ENCODE measurements around the gene FOXC1. TPM values are rescaled to one million over a fixed set of nuclear protein-coding genes. Genes with fewer than 3 reads are reported as not detected.
A peak's percentile ranks its signal among the peaks of the same experiment; 100 is the strongest.

Gene FOXC1
- total RNA-seq, 2 experiments from 2014 or later = not detected

GRCh38 chr6:1603708-1604107 lies 6.0 kb upstream of the FOXC1 start:
- Mint-ChIP-seq H3K27ac (no peak overlapping the region), H3K4me1 (ENCODE audit: low read depth) (peaks cover 35% of the 10 kb centered on the region), H3K27me3 (ENCODE audit: low read depth) (peaks cover 76% of the 10 kb centered on the region), H3K4me3 (no peak overlapping the region), H3K9me3 (no peaks in the 10 kb centered on the region), H3K36me3 (ENCODE audit: low read depth) (no peaks in the 10 kb centered on the region)
- intact Hi-C loops (cut with micrococcal nuclease) = loop anchor here (1.0 to 2.0 kb wide), 5 partner anchors 433 to 845 kb away; no protein-coding TSS in a partner anchor
- CTCF ChIA-PET = no interaction called here
- DNase-seq = no peak

- no peaks in the 10 kb centered on the region for H3K36me3 Mint-ChIP-seq (ENCODE audit: low read depth)
- H3K27me3 Mint-ChIP-seq (ENCODE audit: low read depth) = peaks cover 77% of the 10 kb centered on the region
- no peak overlapping the region for H3K27ac Mint-ChIP-seq
- H3K4me3 Mint-ChIP-seq = no peak overlapping the region
- peaks cover 36% of the 10 kb centered on the region for H3K4me1 Mint-ChIP-seq (ENCODE audit: low read depth)
- intact Hi-C loops (cut with micrococcal nuclease) = loop anchor here (1.0 to 2.0 kb wide), 5 partner anchors 432 to 844 kb away; no protein-coding TSS in a partner anchor
- CTCF ChIA-PET = interaction anchor here (0.6 to 0.9 kb wide), 3 partner anchors 362 to 747 kb away, joined by 3 to 5 read pairs (median 4); no protein-coding TSS in a partner anchor
- no peaks in the 10 kb centered on the region for H3K9me3 Mint-ChIP-seq
- peak; percentile 60 for DNase-seq
These were observed 5.3 kb upstream of the FOXC1 start for GRCh38 chr6:1604158-1605003.

DNA sequence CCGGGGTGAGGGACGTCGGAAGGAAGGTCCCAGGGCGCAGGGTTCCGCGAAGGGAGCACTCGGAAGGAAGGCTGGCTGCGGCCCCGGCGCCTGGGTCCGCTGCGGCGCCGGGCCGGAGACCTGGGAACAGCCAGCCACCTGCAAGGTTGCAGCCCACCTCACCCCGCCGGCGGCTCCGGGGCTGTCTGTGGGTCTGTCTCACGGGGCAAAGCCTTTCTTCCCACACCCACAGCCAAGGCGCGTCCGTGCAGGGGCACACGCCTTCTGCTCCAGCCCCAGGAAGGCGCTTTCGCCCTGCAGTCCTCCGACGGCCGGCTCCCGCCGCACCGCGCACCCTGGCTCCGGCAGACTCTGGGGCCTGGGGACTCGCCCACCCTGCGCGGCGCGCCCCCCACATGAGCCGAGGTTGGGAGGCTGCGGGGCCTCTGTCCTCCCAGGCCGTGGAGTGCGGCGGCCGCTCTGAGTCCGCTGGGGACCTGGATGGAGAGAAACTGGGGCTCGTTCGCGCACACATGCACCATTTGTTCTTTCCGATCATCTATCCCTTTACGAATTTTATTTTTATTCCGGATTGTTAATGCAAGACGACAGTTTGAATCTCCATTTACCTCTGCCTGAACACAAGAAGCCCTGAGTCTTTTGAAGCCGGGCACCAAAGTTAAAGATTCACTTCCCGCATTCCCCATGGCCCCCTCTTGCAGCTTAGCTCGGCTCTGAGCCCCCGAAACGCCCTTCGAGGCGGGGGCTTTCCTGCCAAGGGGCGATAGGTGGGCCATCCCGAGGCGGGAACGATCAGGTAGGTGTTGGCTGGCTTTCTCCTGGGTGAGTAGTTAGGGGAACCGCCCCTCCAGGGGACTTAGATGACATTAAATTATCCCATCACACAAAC lies 4.5 kb upstream of the FOXC1 start:
- DNase-seq = no peak

GRCh38 chr6:1605893-1606779 lies 3.6 kb upstream of the FOXC1 start:
- no peak for DNase-seq
- Mint-ChIP-seq H3K27me3 (ENCODE audit: low read depth) (peaks cover 66% of the 10 kb centered on the region), H3K4me1 (ENCODE audit: low read depth) (peaks cover 38% of the 10 kb centered on the region), H3K9me3 (no peaks in the 10 kb centered on the region), H3K4me3 (no peak overlapping the region), H3K27ac (no peak overlapping the region), H3K36me3 (ENCODE audit: low read depth) (no peaks in the 10 kb centered on the region)
- CTCF ChIA-PET = interaction anchor here (0.7 to 2.8 kb wide), 10 partner anchors 8 to 1127 kb away, joined by 3 to 11 read pairs (median 4); no protein-coding TSS in a partner anchor
- intact Hi-C loops (cut with micrococcal nuclease) = loop anchor here (2.0 kb wide), 3 partner anchors 21 to 843 kb away; no protein-coding TSS in a partner anchor

More for the DNA sequence above, 4.5 kb upstream of the FOXC1 start:
- Mint-ChIP-seq H3K27ac (no peak overlapping the region), H3K27me3 (ENCODE audit: low read depth) (peaks cover 70% of the 10 kb centered on the region), H3K9me3 (no peaks in the 10 kb centered on the region), H3K4me1 (ENCODE audit: low read depth) (peaks cover 36% of the 10 kb centered on the region), H3K4me3 (peak overlapping the region; percentile 1), H3K36me3 (ENCODE audit: low read depth) (no peaks in the 10 kb centered on the region)
- intact Hi-C loops (cut with micrococcal nuclease) = loop anchor here (2.0 kb wide), 2 partner anchors 432 to 844 kb away; no protein-coding TSS in a partner anchor
- CTCF ChIA-PET = interaction anchor here (0.6 to 2.8 kb wide), 5 partner anchors 14 to 749 kb away, joined by 3 to 11 read pairs (median 4); no protein-coding TSS in a partner anchor

- no peaks in the 10 kb centered on the region for H3K36me3 Mint-ChIP-seq (ENCODE audit: low read depth)
- CTCF ChIA-PET = interaction anchor here (0.7 to 2.8 kb wide), 11 partner anchors 9 to 1127 kb away, joined by 3 to 11 read pairs (median 4); no protein-coding TSS in a partner anchor
- DNase-seq = no peak
- peaks cover 38% of the 10 kb centered on the region for H3K4me1 Mint-ChIP-seq (ENCODE audit: low read depth)
- no peaks in the 10 kb centered on the region for H3K9me3 Mint-ChIP-seq
- intact Hi-C loops (cut with micrococcal nuclease) = loop anchor here (2.0 kb wide), 1 partner anchor 20 kb away; no protein-coding TSS in a partner anchor
- H3K4me3 Mint-ChIP-seq = peak overlapping the region; percentile 8
- peaks cover 64% of the 10 kb centered on the region for H3K27me3 Mint-ChIP-seq (ENCODE audit: low read depth)
- H3K27ac Mint-ChIP-seq = no peak overlapping the region
These were observed 2.8 kb upstream of the FOXC1 start for GRCh38 chr6:1606780-1607515.

DNA sequence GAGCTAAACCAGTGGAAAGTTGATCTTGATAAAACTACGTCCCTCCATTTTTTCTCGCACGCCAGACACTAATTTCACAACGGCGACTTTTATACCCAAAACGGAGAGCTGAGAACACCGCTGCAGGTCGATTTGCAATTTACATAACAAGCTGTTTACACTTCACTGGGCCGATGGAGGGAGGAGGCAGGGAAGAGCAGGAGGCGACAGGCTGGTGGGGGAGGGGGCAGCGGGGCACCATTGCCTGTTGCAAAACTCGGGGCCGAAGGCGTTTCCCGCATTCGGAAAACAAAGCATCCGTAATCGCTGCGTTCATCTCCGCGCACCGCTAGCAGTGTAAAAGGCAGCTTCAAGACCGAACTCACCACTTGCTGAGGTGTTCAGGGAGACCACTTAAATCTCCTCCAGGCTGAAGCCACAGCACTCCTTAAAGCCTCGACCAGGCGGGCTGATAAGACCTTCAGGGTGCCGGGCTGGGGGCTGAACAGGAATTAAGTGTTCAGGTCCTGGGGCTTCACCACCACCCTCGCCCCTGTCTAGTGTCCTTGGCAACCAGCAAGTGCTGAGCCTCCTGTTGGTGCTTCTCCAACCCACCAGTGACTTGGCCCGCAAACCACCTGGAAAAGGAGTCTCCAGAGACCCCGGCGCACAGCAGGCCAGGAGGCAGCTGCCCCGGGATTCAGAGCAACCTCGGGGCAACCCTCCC lies 2.0 kb upstream of the FOXC1 start:
- H3K36me3 Mint-ChIP-seq (ENCODE audit: low read depth) = no peaks in the 10 kb centered on the region
- CTCF ChIA-PET = interaction anchor here (0.8 to 2.8 kb wide), 7 partner anchors 10 to 1026 kb away, joined by 3 to 11 read pairs (median 4); no protein-coding TSS in a partner anchor
- no peak overlapping the region for H3K27ac Mint-ChIP-seq
- peaks cover 43% of the 10 kb centered on the region for H3K4me1 Mint-ChIP-seq (ENCODE audit: low read depth)
- DNase-seq = no peak
- intact Hi-C loops (cut with micrococcal nuclease) = loop anchor here (2.0 kb wide), 1 partner anchor 19 kb away; no protein-coding TSS in a partner anchor
- peaks cover 64% of the 10 kb centered on the region for H3K27me3 Mint-ChIP-seq (ENCODE audit: low read depth)
- no peaks in the 10 kb centered on the region for H3K9me3 Mint-ChIP-seq
- peak overlapping the region; percentile 8 for H3K4me3 Mint-ChIP-seq

DNA sequence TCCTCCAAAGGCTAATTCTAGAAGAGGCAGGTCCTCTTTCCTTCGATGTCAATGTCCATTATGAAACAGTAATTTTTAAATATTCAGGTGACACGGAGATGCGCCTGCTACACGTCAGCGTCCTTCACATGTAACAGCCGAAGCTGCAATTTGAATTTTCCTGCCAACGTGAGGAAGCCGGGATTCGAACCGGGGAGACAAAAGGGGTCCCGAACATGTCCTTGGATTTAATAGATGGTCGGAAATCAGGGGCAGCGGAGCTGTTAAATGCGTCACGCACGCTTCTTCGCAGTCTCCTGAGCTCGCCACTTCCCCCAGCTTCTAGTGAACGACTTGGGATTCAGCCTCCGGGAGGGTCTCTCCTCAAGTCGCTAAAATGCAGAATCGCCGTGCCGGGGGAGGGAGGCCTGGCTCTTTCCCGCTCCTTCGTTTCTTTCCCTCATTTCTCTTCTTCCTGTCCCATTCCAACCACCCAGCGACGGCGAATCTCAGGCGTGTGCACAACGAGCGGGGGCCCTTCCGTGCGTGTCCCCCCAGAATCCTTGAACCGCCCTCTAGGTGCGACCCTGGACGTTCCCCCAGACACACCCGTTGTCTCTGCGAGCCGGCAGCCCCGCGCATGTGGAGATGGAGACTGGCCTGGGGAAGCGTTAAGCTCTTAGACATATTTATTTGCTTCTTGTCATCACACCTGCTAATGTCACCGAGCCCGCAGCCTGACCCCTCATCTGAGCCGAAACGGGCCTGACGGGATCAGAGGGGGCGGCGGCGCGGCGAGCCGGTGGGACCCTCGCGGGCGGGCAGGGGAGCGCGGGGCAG lies 1.3 kb upstream of the FOXC1 start:
- no peak overlapping the region for H3K27ac Mint-ChIP-seq
- intact Hi-C loops (cut with micrococcal nuclease) = no loop called here
- CTCF ChIA-PET = interaction anchor here (0.7 to 1.5 kb wide), 4 partner anchors 12 to 745 kb away, joined by 3 to 4 read pairs (median 3); no protein-coding TSS in a partner anchor
- DNase-seq = no peak
- peaks cover 64% of the 10 kb centered on the region for H3K27me3 Mint-ChIP-seq (ENCODE audit: low read depth)
- H3K36me3 Mint-ChIP-seq (ENCODE audit: low read depth) = no peaks in the 10 kb centered on the region
- no peaks in the 10 kb centered on the region for H3K9me3 Mint-ChIP-seq
- peak overlapping the region; percentile 42 for H3K4me3 Mint-ChIP-seq
- peaks cover 46% of the 10 kb centered on the region for H3K4me1 Mint-ChIP-seq (ENCODE audit: low read depth)

- intact Hi-C loops (cut with micrococcal nuclease) = no loop called here
- no peak for DNase-seq
- no peaks in the 10 kb centered on the region for H3K9me3 Mint-ChIP-seq
- CTCF ChIA-PET = interaction anchor here (0.7 to 0.8 kb wide), 2 partner anchors 14 to 600 kb away, joined by 3 read pairs; no protein-coding TSS in a partner anchor
- H3K4me3 Mint-ChIP-seq = peak overlapping the region; percentile 65
- no peaks in the 10 kb centered on the region for H3K36me3 Mint-ChIP-seq (ENCODE audit: low read depth)
- no peak overlapping the region for H3K27ac Mint-ChIP-seq
- peaks cover 63% of the 10 kb centered on the region for H3K27me3 Mint-ChIP-seq (ENCODE audit: low read depth)
- H3K4me1 Mint-ChIP-seq (ENCODE audit: low read depth) = peaks cover 48% of the 10 kb centered on the region
These were observed 571 bp upstream of the FOXC1 start for GRCh38 chr6:1609041-1609647.

- intact Hi-C loops (cut with micrococcal nuclease) = loop anchor here (5.0 kb wide), 3 partner anchors 162 to 1452 kb away; no protein-coding TSS in a partner anchor
- no peak for DNase-seq
- Mint-ChIP-seq H3K27ac (no peak overlapping the region), H3K9me3 (no peaks in the 10 kb centered on the region), H3K36me3 (ENCODE audit: low read depth) (no peaks in the 10 kb centered on the region), H3K4me1 (ENCODE audit: low read depth) (peaks cover 44% of the 10 kb centered on the region), H3K4me3 (peak overlapping the region; percentile 64), H3K27me3 (ENCODE audit: low read depth) (peaks cover 63% of the 10 kb centered on the region)
- CTCF ChIA-PET = interaction anchor here (1.0 to 1.5 kb wide), 2 partner anchors 493 to 494 kb away, joined by 4 to 5 read pairs; no protein-coding TSS in a partner anchor
These were observed 994 bp downstream of the FOXC1 start for GRCh38 chr6:1610497-1611321.
